Peyer's patch (tissue), 4 donors: ENCODE results near the gene FAM9B. TPM values are rescaled to one million over a fixed set of nuclear protein-coding genes. Genes with fewer than 3 reads are reported as not detected.

Source experiments
- DNase-seq, 3 donors: peaks; one replicate each; pipeline ENCODE4 v3.0.0-alpha.2; 2017 to 2019
- H3K27ac ChIP-seq, 4 donors: fragments of 200-600 bp; sonication (generic); one replicate each; pipeline ENCODE4 v1.5.1; 2016 to 2019
- H3K27me3 ChIP-seq, 2 donors: fragments of 200-600 bp; sonication (generic); one replicate each; pipeline ENCODE4 v1.5.1; 2019
- H3K36me3 ChIP-seq, 3 donors: fragments of 200-600 bp; sonication (generic); one replicate each; pipeline ENCODE4 v1.5.1; 2016 to 2019
- H3K4me1 ChIP-seq, 4 donors: fragments of 200-600 bp; sonication (generic); one replicate each; pipeline ENCODE4 v1.5.1; 2016 to 2019
- H3K4me3 ChIP-seq, 4 donors: fragments of 200-600 bp; sonication (generic); 1 replicate in 3 of 4; 2 replicates in 1 of 4; pipeline ENCODE4 v1.5.1; 2016 to 2019; ENCODE audit warnings: mild to moderate bottlenecking in 1 of 4
- H3K9me3 ChIP-seq, 4 donors: fragments of 200-600 bp; sonication (generic); one replicate each; pipeline ENCODE4 v1.5.1; 2016 to 2019; ENCODE audit warnings: mild to moderate bottlenecking in 1 of 4
- POLR2A ChIP-seq, 2 donors: fragments of 450-650 bp; IDR thresholded peaks; one replicate each; pipeline ENCODE4 v1.5.1; 2017; ENCODE audit warnings: antibody characterized with exemption in 2 of 2, mild to moderate bottlenecking in 2 of 2, moderate library complexity in 2 of 2
- total RNA-seq, 4 donors: library from RNA; depleted of rRNA; stranded (reverse); fragments of >200 nt; gene quantifications; one replicate each; pipeline ENCODE4 v1.1.0, GENCODE V29; 2016
- TF ChIP-seq, protein P1 (sequence below), 6 experiments: fragments of 450-650 bp in 4 of 6; fragments of 200-600 bp in 2 of 6; sonication (generic) in 1 of 6; IDR thresholded peaks; one replicate each; pipeline ENCODE4 v1.5.1; 2017 to 2019; ENCODE audit warnings: antibody characterized with exemption in 6 of 6, mild to moderate bottlenecking in 3 of 6, moderate library complexity in 1 of 6

Gene FAM9B
- not detected for total RNA-seq

DNA sequence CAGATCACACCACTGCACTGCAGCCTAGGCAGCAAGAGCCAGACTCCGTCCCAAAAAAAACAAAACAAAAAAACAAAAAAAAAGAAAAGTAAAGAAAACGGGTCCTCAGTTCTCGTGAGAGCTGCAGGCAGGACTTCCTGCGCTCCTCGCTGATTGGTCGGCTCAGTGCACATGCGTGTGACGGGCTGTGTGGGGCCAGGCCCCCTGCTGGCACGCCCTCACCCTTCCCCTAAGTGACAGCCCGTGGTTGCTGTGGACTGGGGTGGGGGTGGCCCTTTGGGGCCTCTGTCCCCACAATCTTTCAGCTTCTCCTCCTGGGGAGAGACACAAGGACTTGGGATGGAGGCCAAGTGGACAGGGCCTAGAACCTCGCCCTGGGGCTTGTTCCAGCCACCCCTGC lies at the start of gene FAM9B:
TSS of gene FAM9B (minus strand) at position 139 of the 400 bp plus-strand sequence. CDS start 1,141 bp downstream, outside the sequence.
- Histone ChIP-seq H3K27me3 (no peaks in the 10 kb centered on the region), H3K9me3 (no peaks in the 10 kb centered on the region), H3K36me3 (no peaks in the 10 kb centered on the region), H3K4me3 (no peak within 1 kb of the TSS), H3K4me1 (no peaks in the 10 kb centered on the region), H3K27ac (no peak within 1 kb of the TSS)
- DNase-seq = no peak
- TF ChIP-seq POLR2A (IDR thresholded peaks at IDR 0.05) = no peak
- TF ChIP-seq, protein P1, sequence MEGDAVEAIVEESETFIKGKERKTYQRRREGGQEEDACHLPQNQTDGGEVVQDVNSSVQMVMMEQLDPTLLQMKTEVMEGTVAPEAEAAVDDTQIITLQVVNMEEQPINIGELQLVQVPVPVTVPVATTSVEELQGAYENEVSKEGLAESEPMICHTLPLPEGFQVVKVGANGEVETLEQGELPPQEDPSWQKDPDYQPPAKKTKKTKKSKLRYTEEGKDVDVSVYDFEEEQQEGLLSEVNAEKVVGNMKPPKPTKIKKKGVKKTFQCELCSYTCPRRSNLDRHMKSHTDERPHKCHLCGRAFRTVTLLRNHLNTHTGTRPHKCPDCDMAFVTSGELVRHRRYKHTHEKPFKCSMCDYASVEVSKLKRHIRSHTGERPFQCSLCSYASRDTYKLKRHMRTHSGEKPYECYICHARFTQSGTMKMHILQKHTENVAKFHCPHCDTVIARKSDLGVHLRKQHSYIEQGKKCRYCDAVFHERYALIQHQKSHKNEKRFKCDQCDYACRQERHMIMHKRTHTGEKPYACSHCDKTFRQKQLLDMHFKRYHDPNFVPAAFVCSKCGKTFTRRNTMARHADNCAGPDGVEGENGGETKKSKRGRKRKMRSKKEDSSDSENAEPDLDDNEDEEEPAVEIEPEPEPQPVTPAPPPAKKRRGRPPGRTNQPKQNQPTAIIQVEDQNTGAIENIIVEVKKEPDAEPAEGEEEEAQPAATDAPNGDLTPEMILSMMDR (IDR thresholded peaks at IDR 0.05) = no peak

DNA sequence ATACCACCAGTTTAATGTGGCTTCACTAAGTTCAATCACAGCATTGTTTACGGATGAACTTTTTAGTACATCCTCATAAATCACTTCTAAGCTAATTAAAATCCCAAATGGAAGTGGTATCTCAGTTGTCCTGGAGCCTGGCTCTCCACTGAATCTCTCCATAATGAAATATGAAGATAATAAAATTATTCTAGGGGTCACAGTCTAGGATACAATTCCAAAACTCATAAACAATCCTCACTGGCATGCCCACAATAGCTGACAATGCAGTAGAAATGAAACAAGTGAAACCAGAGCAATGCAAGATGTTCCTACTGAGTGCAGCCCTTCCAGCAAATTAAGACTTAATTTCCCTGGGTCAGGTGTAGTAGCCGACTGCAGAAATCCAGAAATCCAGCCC lies 47.3 kb upstream of the FAM9B start:
- Histone ChIP-seq H3K27me3 (no peaks in the 10 kb centered on the region), H3K9me3 (no peaks in the 10 kb centered on the region), H3K36me3 (no peaks in the 10 kb centered on the region), H3K27ac (no peak overlapping the region), H3K4me1 (no peaks in the 10 kb centered on the region), H3K4me3 (no peak overlapping the region)
- DNase-seq = no peak
- TF ChIP-seq, protein P1 (IDR thresholded peaks at IDR 0.05) = no peak
- no peak for TF ChIP-seq POLR2A (IDR thresholded peaks at IDR 0.05)

- DNase-seq = no peak
- Histone ChIP-seq H3K4me1 (no peaks in the 10 kb centered on the region), H3K9me3 (no peaks in the 10 kb centered on the region), H3K27me3 (no peaks in the 10 kb centered on the region), H3K27ac (no peak overlapping the region), H3K36me3 (no peaks in the 10 kb centered on the region), H3K4me3 (no peak overlapping the region)
- no peak for TF ChIP-seq POLR2A (IDR thresholded peaks at IDR 0.05)
- TF ChIP-seq, protein P1 (IDR thresholded peaks at IDR 0.05) = no peak
Measured at GRCh38 chrX:9074326-9074725, 40.4 kb upstream of the FAM9B start.

- no peaks in the 10 kb centered on the region for H3K9me3 ChIP-seq
- no peak for DNase-seq
Measured at GRCh38 chrX:9072281-9072680, 38.4 kb upstream of the FAM9B start.

DNA sequence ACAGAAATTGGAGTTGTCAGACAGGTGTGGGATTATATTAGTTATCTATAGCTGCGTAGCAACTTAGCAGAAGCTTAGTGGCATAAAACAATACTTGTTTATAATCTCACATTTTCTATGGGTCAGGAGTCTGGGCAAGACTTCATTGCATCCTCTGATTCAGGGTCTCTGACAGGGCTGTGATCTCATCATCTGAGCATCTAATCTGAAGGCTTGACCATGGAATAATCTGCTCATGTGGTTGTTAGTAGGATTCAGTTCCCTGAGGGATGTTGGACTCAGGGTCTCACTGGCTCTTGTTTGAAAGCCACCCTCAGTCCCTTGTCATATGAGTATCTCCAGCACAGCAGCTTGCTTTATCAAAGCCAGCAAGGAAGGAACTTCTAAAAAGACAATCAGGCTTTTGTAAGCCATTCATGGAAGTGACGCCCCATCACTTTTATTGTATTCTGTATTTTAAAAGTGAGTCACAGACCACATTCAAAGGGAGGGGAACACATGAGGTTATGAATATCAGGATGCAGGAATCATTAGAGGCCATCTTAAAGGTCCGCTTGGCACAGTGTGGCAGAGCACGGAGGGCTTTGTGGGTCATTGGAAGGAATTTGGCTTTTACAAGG lies 37.2 kb upstream of the FAM9B start:
- Histone ChIP-seq H3K4me3 (no peak overlapping the region), H3K27me3 (no peaks in the 10 kb centered on the region), H3K4me1 (no peaks in the 10 kb centered on the region), H3K9me3 (no peaks in the 10 kb centered on the region), H3K36me3 (no peaks in the 10 kb centered on the region), H3K27ac (no peak overlapping the region)
- TF ChIP-seq POLR2A (IDR thresholded peaks at IDR 0.05) = no peak
- TF ChIP-seq, protein P1 (IDR thresholded peaks at IDR 0.05) = no peak
- no peak for DNase-seq

More at GRCh38 chrX:9072281-9072680, 38.4 kb upstream of the FAM9B start:
- Histone ChIP-seq H3K27me3 (no peaks in the 10 kb centered on the region), H3K4me3 (no peak overlapping the region), H3K36me3 (no peaks in the 10 kb centered on the region), H3K4me1 (no peaks in the 10 kb centered on the region), H3K27ac (no peak overlapping the region)
- no peak for TF ChIP-seq POLR2A (IDR thresholded peaks at IDR 0.05)
- TF ChIP-seq, protein P1 (IDR thresholded peaks at IDR 0.05) = no peak

DNA sequence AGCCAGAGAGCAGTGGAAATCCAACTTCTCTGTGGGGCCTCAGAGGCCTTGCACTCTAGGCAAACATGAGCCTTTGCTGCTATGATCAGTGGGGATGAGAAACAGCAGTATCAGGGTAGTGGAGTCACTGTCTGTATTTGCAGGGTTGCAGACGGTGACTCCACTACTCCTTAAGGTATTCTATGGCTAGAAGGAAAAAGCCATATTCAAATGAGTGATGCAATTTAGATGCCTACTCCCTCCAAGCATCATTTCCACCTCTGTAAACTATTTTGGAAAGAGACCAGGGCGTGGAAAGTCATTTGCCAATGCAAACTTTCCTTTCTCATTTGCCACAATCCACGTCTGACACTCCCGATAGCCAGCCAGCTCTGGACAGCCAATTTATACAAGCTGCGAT lies 35.6 kb upstream of the FAM9B start:
- Histone ChIP-seq H3K4me3 (no peak overlapping the region), H3K4me1 (no peaks in the 10 kb centered on the region), H3K27ac (no peak overlapping the region), H3K27me3 (no peaks in the 10 kb centered on the region), H3K36me3 (no peaks in the 10 kb centered on the region), H3K9me3 (no peaks in the 10 kb centered on the region)
- no peak for TF ChIP-seq POLR2A (IDR thresholded peaks at IDR 0.05)
- no peak for DNase-seq
